Natural killer cell (primary cell): Measurements from ENCODE around the gene LMBRD1. TPM values are rescaled to one million over a fixed set of nuclear protein-coding genes. Genes with fewer than 3 reads are reported as not detected.

Experiments
- ATAC-seq, 3 donors: fragments of 150-1000 bp in 2 of 3; fragments of 200-7000 bp in 1 of 3; cut with Tn5 transposase; 1 replicate in 1 of 3; 2 replicates in 2 of 3; pipeline ENCODE4 v1.10.0; 2021; ENCODE audit warnings: mild to moderate bottlenecking in 2 of 3, moderate library complexity in 2 of 3
- DNase-seq, 2 donors: peaks; one replicate each; pipeline versions ENCODE4 v3.0.0 to v3.0.0-alpha.2; 2013 to 2021; ENCODE audit warnings: mixed read lengths in 1 of 2
- H3K27ac ChIP-seq: one replicate; pipeline ENCODE4 v1.5.1; 2013; ENCODE audit warnings: mild to moderate bottlenecking, low read length
- H3K27me3 ChIP-seq: one replicate; pipeline ENCODE4 v1.6.1; 2013; ENCODE audit warnings: low read length; ENCODE audit not compliant: control insufficient read depth, insufficient read depth
- H3K36me3 ChIP-seq: one replicate; pipeline ENCODE4 v1.6.1; 2013; ENCODE audit warnings: low read length; ENCODE audit not compliant: control insufficient read depth, insufficient read depth
- H3K4me1 ChIP-seq: one replicate; pipeline ENCODE4 v1.6.1; 2013; ENCODE audit warnings: low read length; ENCODE audit not compliant: control insufficient read depth, insufficient read depth
- H3K4me3 ChIP-seq: one replicate; pipeline ENCODE4 v1.5.1; 2013; ENCODE audit warnings: low read length
- H3K9me3 ChIP-seq: one replicate; pipeline ENCODE4 v1.6.1; 2013; ENCODE audit warnings: low read length; ENCODE audit not compliant: control insufficient read depth, insufficient read depth
- H3K27ac Mint-ChIP-seq, 2 donors: one replicate each; pipeline ENCODE4 v1.8.0; 2022; ENCODE audit warnings: mild to moderate bottlenecking in 2 of 2, mixed read lengths in 2 of 2, moderate library complexity in 1 of 2
- H3K27me3 Mint-ChIP-seq, 2 donors: one replicate each; pipeline ENCODE4 v1.8.0; 2022; ENCODE audit warnings: low read depth in 2 of 2, mixed read lengths in 2 of 2
- H3K36me3 Mint-ChIP-seq: one replicate; pipeline ENCODE4 v1.8.0; 2022; ENCODE audit warnings: mixed read lengths
- H3K4me1 Mint-ChIP-seq, 2 donors: one replicate each; pipeline ENCODE4 v1.8.0; 2022; ENCODE audit warnings: mixed read lengths in 2 of 2
- H3K4me3 Mint-ChIP-seq: one replicate; pipeline ENCODE4 v1.8.0; 2022; ENCODE audit warnings: mild to moderate bottlenecking, moderate library complexity, mixed read lengths
- H3K9me3 Mint-ChIP-seq, 2 donors: one replicate each; pipeline ENCODE4 v1.8.0; 2022; ENCODE audit warnings: mixed read lengths in 2 of 2
- WGBS: methylation state at CpG from one replicate; pipeline ENCODE4 v1.1.7; 2013; ENCODE audit warnings: missing lambda C conversion rate; ENCODE audit not compliant: insufficient coverage; 5-methylcytosine and 5-hydroxymethylcytosine counted together
- intact Hi-C: fragments of 100-400 bp; cut with micrococcal nuclease; formaldehyde crosslinking; loops from one replicate; pipeline ENCODE4 v1.14.2; 2022
- total RNA-seq, 4 donors: library from RNA; stranded (reverse); fragments of 120-200 nt in 1 of 4; gene quantifications; one replicate each; pipeline versions ENCODE4 v1.2.3 to v1.2.4, GENCODE V29; 2013 to 2022
- TF ChIP-seq, protein P1 (sequence below): fragments of 200-600 bp; IDR thresholded peaks from one replicate; pipeline ENCODE4 v1.8.0; 2022; ENCODE audit warnings: antibody characterized with exemption

Gene LMBRD1
- total RNA-seq, 3 donors from 2014 or later (not counting 1 experiment from before 2014, with no cell fraction given): 41.0 to 43.1 (median 41.1) TPM

- Histone ChIP-seq H3K36me3 (peaks cover 8% of the 10 kb centered on the region), H3K27ac (no peak overlapping the region), H3K4me1 (no peaks in the 10 kb centered on the region), H3K27me3 (no peaks in the 10 kb centered on the region), H3K9me3 (no peaks in the 10 kb centered on the region), H3K4me3 (no peak overlapping the region)
- Mint-ChIP-seq H3K4me3 (no peak overlapping the region), H3K4me1 (peaks cover 27 to 35% of the 10 kb centered on the region in 2 donors), H3K27ac (peak overlapping the region in 1 of 2 donors; percentile 1), H3K9me3 (no peaks in the 10 kb centered on the region), H3K27me3 (no peaks in the 10 kb centered on the region), H3K36me3 (no peaks in the 10 kb centered on the region)
- intact Hi-C loops: no loop called here
- TF ChIP-seq, protein P1, sequence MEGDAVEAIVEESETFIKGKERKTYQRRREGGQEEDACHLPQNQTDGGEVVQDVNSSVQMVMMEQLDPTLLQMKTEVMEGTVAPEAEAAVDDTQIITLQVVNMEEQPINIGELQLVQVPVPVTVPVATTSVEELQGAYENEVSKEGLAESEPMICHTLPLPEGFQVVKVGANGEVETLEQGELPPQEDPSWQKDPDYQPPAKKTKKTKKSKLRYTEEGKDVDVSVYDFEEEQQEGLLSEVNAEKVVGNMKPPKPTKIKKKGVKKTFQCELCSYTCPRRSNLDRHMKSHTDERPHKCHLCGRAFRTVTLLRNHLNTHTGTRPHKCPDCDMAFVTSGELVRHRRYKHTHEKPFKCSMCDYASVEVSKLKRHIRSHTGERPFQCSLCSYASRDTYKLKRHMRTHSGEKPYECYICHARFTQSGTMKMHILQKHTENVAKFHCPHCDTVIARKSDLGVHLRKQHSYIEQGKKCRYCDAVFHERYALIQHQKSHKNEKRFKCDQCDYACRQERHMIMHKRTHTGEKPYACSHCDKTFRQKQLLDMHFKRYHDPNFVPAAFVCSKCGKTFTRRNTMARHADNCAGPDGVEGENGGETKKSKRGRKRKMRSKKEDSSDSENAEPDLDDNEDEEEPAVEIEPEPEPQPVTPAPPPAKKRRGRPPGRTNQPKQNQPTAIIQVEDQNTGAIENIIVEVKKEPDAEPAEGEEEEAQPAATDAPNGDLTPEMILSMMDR: no peak
- WGBS: 41% methylated on average over 1 of the region's 2 CpGs
- no peak for DNase-seq
- no peak for ATAC-seq
Measured at GRCh38 chr6:69780585-69781178, 16.1 kb downstream of the LMBRD1 start.

DNA sequence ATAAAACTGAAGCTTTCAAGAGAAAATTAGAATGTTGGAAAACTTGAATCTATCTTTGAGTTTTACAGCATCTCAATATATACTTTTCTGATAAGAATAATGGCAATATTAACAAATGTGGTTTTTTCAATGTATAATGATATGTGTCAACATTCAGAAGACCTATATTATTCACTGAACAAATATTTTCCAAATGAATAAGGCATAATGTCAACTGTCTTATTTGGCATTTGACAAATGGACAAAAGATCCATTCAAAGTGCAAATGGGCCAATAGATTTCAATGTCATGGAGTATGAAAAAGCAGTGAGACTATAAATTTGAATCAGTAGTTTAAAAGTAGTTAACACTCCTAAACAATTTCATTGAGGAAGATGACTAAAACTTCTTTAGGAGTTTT, 20.9 kb downstream of the LMBRD1 start:
- DNase-seq: no peak
- no peak for ATAC-seq
- no peaks in the 10 kb centered on the region for H3K9me3 Mint-ChIP-seq
- no peaks in the 10 kb centered on the region for H3K36me3 Mint-ChIP-seq
- Histone ChIP-seq H3K36me3 (peaks cover 13% of the 10 kb centered on the region), H3K27ac (no peak overlapping the region), H3K4me3 (no peak overlapping the region), H3K27me3 (no peaks in the 10 kb centered on the region), H3K9me3 (no peaks in the 10 kb centered on the region), H3K4me1 (no peaks in the 10 kb centered on the region)
- peaks cover 57 to 61% of the 10 kb centered on the region in 2 donors for H3K4me1 Mint-ChIP-seq
- no peak overlapping the region for H3K4me3 Mint-ChIP-seq
- intact Hi-C loops: no loop called here
- no peaks in the 10 kb centered on the region for H3K27me3 Mint-ChIP-seq
- peak overlapping the region in 1 of 2 donors; percentile 34 for H3K27ac Mint-ChIP-seq
- TF ChIP-seq, protein P1: no peak

- Mint-ChIP-seq H3K4me3 (no peak overlapping the region), H3K27me3 (no peaks in the 10 kb centered on the region), H3K36me3 (no peaks in the 10 kb centered on the region), H3K9me3 (no peaks in the 10 kb centered on the region), H3K27ac (peak overlapping the region in 1 of 2 donors; percentile 34), H3K4me1 (peaks cover 57 to 61% of the 10 kb centered on the region in 2 donors)
- TF ChIP-seq, protein P1: no peak
- intact Hi-C loops: no loop called here
- no peak overlapping the region for H3K27ac ChIP-seq
- ATAC-seq: peak in 1 of 3 donors; percentile 49
- DNase-seq: no peak
- peaks cover 15% of the 10 kb centered on the region for H3K36me3 ChIP-seq
- H3K27me3 ChIP-seq: no peaks in the 10 kb centered on the region
- 47% methylated on average over 1 of the region's 1 CpG for whole genome bisulfite sequencing
- no peak overlapping the region for H3K4me3 ChIP-seq
- H3K4me1 ChIP-seq: no peaks in the 10 kb centered on the region
- no peaks in the 10 kb centered on the region for H3K9me3 ChIP-seq
Measured at GRCh38 chr6:69775585-69775849, 21.3 kb downstream of the LMBRD1 start.
